Measurements from ENCODE around the gene LRRC46. TPM values are rescaled to one million over a fixed set of nuclear protein-coding genes. Genes with fewer than 3 reads are reported as not detected.

The LRRC46 gene
- total and polyA plus RNA-seq, 9 of the 15 experiments (the other 6 are each of a cell fraction or from before 2014, with no cell fraction given): 0.39 to 1.4 (median 0.53) TPM; not detected in 1

GRCh38 chr17:47873200-47874090 is 42.0 kb downstream of the LRRC46 start (continued):
- TF ChIP-seq ATF6 (CRISPR knock-in tag; IDR thresholded peaks at IDR 0.05) (no peak), CBX5 (IDR thresholded peaks at IDR 0.05; ENCODE audit: borderline replicate concordance, low read depth) (no peak), ZNF263 (CRISPR knock-in tag; IDR thresholded peaks at IDR 0.05; ENCODE audit: borderline replicate concordance) (peak; percentile 76), IFI16 (CRISPR knock-in tag; IDR thresholded peaks at IDR 0.05) (no peak), ETV6 (IDR thresholded peaks at IDR 0.05; ENCODE audit: borderline replicate concordance in 1 of 2, low read depth in 2 of 2, low read length in 1 of 2) (peak in 1 of 2 experiments; percentile 77; a peak in 1 of 4 replicates), ETV6 (CRISPR knock-in tag; IDR thresholded peaks at IDR 0.05; ENCODE audit: borderline replicate concordance) (no peak), MTA2 (IDR thresholded peaks at IDR 0.05; ENCODE audit: low read depth) (peak; percentile 26; the same call in 1 of the 2 replicates)
